ENCODE measurements around the gene RUNX3.
"Not testable (repeated sequence)": the region's sequence is repeated elsewhere in the genome, so short reads cannot be mapped to it uniquely, and the experiment has no call there.

The RUNX3 gene

DNA sequence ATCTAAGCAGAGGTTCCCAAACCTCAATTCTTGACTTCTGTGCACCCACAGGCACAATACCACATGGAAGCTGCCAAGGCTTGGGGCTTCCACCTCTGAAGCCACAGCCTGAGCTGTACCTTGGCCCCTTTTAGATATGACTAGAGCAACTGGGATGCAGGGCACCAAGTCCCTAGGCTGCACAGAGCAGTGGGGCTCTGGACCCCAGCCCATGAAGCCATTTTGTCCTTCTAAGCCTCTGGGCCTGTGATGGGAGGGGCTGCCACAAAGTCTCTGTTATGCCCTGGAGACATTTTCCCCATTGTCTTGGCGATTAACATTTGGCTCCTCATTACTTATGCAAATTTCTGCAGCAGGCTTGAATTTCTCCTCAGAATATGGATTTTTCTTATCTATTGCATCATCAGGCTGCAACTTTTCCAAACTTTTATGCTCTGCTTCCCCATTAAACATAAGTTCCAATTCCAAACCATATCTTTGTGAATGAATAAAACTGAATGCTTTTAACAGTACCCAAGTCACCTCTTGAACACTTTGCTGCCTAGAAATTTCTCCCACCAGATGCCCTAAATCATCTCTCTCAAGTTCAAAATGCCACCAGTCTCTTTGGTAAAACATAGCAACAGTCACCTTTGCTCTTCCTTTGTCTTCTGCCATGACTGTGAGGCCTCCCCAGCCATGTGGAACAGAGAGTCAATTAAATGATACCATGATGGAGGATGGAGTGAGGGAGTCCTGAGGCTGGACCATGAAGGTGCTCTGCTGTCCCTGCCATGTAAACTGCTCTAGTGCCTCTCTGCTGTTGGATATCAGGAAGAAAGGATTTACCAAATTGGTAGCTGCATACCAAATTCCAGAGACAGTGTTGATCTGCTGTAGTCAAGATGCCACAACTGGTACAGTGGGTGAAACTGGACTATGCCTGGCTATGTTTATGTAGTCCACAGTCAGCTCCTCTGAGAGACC, 37.6 kb downstream of the RUNX3 start:
- no peak for DNase-seq (ENCODE audit: low read depth, low spot score)
- no peak overlapping the region for H3K27ac ChIP-seq

DNA sequence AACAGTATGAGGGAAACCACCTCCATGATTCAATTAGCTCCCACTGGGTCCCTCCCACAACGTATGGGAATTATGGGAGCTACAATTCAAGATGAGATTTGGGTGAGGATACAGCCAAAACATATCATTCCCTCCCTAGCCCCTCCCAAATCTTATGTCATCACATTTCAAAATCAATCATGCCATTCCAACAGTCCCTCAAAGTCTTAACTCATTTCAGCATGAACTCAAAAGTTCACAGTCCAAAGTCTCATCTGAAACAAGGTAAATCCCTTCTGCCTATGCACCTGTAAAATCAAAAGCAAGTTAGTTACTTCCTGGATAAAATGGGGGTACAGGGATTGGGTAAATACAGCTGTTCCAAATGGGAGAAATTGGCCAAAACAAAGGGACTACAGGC, 38.7 kb downstream of the RUNX3 start:
- not testable (repeated sequence) for H3K27ac ChIP-seq; DNase-seq (ENCODE audit: low read depth, low spot score)

DNA sequence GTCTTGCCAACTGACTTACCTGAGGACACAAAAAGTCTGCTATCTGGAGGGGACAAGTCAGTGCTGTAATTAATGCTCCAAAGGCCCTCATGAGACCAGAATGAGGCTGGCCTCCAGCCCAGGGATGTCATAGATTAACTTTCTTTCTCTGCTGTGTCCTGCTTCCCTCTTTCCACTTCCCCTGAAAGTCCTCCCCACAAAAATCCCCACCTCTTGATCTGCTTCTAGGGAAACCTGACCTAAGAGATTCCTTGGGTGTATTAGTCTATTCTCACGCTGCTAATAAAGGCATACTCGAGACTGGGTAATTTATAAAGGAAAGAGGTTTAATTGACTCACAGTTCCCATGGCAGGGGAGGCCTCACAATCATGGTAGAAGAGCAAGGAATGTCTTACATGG, 39.2 kb downstream of the RUNX3 start:
- H3K27ac ChIP-seq, result no peak overlapping the region
- DNase-seq (ENCODE audit: low read depth, low spot score), result no peak

DNA sequence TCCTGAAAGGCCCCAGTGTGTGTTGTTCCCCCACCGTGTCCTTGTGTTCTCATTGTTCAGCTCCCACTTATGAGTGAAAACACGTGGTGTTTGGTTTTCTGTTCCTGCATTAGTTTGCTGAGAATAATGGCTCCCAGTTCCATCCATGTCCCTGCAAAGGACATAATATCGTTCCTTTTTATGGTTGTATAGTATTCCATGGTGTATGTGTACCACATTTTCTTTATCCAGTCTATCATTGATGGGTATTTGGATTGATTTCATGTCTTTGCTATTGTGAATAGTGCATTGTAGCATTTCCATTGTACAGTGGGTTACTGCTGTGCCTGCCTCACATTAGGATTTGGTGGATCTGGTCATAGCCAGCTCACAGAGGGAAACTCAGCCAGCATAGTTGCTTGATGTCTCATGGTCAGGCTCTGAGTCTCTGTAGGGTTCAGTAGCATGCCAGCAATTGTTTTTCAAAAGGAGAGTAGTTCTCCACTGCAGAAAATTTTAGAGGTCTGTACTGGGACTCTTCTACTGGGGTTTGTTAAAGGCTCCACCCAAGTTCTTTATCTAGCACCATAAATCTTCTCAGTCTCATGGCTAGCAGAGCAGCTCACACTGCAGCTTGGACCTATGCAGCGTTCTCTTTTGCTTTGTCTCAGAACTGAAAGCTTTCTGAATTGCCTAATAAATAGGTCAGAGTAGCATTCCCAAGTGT, 41.0 kb downstream of the RUNX3 start:
- H3K27ac ChIP-seq, result no peak overlapping the region
- no peak for DNase-seq (ENCODE audit: low read depth, low spot score)

DNA sequence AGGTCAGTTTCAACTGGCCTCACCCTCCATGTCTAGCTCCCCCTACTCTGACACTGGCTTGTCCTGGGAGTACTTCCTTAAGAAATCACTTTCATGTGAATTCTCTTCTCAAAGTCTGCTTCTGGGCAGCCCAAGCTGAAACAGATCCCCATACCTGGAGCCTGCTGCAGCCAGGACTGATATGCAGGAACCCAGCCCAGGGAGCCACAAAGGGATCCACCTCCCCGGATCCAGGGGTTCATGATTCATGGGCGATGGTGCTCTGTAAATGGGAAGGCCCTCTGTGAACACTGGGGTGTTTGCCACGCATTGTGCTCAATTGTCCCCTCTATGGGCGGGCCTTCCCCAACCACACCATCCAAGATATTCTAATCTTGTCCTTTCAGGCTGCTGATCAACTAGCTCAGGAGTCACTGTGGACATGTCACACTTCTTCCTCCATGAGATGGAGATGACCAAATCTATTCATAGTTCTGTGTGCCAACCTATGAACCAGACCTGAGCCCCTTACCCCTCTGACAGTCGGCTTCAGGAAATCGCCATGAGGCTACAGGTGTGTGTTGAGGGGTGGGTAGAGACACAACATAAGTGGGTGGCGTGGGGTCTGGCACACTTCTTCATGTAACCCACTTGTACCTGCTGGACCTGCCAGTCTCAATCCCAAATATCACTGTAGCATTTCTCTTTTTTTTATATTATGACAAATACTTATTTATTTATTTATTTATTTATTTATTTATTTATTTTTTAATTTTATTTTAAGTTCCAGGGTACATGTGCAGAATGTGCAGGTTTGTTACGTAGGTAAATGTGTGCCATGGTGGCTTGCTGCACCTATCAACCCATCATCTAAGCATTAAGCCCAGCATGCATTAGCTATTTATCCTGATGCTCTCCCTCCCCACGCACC, 41.8 kb downstream of the RUNX3 start:
- DNase-seq (ENCODE audit: low read depth, low spot score), result no peak
- H3K27ac ChIP-seq, result no peak overlapping the region

DNA sequence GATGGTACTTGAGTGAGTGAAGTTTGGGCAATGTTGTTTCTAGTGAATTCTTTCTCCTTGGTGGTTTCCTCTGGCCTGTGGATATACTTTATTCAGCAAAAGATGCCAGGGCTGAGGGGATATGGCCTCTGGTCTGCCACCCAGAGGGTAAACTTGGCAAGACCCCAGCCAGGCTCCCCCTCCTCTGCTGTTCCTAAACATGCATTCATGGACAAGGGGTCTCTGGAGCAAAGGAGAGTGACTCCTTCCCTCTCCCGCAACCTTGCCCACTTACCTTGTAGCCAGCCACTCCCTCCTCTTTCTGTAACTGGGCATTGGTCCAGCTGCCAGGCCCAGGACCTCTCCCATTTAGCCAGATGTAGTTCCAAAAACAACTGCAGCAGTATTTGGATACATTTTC, 43.8 kb downstream of the RUNX3 start:
- DNase-seq (ENCODE audit: low read depth, low spot score), result no peak
- H3K27ac ChIP-seq, result no peak overlapping the region

DNA sequence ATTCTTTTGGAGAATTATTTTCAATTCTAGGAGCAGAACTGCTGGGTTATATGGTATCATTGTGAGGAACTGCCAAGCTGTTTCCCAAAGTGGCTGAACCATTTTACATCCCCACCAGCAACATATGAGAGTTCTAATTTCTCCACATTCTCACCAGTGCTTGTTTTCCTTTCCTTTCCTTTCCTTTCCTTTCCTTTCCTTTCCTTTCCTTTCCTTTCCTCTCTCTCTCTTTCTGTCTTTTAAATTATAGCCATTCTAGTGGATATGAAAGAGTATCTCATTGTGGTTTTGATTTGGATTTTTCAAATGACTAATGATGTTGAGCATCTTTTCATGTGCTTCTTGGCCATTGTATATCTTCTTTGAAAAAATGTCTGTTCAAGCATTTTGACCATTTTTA, 45.3 kb downstream of the RUNX3 start:
- no peak overlapping the region for H3K27ac ChIP-seq
- no peak for DNase-seq (ENCODE audit: low read depth, low spot score)

DNA sequence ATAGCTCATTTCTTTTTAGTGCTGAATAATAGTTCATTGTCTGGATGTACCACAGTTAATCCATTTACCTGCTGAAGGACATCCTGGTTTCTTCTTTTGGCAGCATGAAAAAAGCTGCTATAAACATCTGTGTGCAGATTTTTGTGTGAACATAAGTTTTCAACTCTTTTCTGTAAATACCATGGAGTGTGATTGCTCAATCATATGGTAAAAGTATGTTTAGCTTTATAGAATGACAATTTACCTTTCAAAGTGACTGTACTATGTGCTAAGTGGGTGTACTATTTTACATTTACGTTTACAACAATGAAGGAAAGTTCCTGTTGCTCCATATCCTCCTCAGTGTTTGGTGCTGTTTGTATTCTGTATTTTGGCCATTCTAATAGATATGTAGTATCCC, 49.0 kb downstream of the RUNX3 start:
- DNase-seq (ENCODE audit: low read depth, low spot score), result no peak
- H3K27ac ChIP-seq, result no peak overlapping the region

DNA sequence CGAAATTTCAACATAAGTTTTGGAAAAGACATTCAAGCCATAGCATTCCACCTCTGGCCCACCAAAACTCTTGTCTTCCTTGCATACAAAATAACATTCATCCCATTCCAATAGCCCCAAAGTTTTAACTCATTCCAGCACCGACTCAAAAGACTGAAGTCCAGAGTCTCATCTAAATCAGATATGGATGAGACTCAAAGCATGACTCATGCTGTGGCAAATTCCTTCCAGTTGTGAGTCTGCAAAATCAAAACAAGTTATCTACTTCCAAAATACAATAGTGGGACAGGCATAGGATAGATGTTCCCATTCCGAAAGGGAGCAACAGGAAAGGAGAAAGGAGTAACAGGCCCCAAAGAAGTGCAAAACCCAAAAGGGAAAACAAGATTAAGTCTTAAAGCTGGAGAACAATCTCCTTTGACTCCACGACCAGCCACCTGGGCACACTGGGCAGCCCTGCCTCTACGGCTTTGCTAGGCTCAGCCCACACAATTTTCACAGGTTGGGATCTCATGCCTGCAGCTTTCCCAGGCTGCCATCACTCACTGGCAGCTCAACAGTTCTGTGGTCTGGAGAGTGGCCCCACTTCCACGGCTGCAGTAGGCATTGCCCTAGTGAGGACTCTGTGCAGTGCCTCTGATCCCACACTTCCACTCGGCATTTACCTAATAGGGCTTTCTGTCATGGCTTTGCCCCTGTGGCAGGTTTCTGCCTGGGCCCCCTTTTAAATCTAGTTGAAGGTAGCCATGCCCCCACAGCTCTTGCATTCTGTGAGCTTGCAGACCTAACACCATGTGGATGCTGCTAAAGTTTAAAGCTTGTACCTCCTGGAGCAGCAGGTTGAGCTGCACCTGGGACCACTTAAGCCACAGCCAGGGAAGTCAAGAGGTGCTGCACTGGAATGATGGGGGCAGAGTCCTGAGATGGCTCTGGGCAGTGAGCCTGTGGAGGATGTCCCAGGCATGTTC, 51.0 kb downstream of the RUNX3 start:
- no peak for DNase-seq (ENCODE audit: low read depth, low spot score)
- H3K27ac ChIP-seq, result no peak overlapping the region

DNA sequence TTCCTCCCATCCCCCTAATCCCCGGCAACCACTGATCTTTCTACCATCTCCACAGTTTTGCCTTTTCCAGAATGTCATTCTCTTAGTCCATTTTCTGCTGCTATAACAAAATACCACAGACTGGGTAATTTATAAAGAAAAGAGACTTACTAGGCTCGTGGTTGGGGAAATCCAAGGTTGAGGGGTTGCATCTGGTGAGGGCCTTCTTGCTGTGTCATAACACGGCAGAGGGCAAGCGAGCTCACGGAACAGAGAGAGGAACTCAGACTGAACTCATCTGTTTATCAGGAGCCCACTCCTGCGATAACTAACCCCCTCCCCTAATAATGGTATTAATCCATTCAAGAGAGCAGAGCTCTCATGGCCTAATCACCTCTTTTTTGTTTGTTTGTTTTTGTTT, 52.0 kb downstream of the RUNX3 start:
- no peak overlapping the region for H3K27ac ChIP-seq
- DNase-seq (ENCODE audit: low read depth, low spot score), result no peak

DNA sequence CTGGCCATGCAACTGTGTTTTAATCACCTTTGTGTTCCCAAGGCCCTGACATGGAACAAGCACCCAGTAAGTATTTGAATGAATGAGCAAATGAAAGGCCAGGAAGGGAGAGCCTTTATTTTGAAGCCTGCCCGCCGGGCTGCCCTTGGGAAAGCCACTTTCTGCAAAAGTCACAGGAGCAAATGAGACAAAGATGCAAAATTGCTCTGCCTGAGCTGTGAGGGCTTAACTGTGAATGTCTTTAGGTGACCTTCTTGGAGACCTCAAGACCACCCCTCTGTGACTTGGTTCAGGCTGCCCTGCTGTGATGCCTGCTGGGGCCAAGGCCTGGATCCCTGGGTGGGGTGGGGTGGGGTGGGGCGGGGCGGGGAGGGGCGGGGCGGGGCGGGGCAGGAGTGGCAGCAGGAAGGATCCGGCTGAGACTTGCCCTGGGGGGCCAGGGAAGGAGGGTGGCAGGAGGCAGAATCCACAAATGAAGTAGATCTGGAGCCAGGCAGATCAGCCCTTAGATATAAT, 54.0 kb downstream of the RUNX3 start:
- DNase-seq (ENCODE audit: low read depth, low spot score), result no peak
- H3K27ac ChIP-seq, result no peak overlapping the region

DNA sequence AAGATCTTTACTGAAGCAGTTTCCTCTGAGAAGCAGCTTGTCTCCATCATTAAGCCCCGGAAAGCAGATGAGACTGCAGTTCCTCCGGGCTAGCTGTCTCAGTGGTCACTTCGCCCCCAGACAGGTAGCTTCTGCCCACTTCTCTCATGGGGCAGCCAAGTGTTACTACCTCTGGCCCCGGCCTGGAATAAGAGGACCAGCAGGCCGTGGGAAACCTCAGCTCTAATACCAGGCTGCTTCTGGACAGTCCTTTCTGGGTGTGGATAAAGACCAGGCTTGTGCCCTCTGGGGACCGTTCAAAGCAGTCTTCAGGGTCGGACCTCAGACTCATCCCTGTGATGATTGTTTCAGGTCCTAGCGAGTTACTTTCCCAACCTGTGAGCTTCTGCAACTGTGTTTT, 54.8 kb downstream of the RUNX3 start:
- DNase-seq (ENCODE audit: low read depth, low spot score), result no peak
- H3K27ac ChIP-seq, result no peak overlapping the region

DNA sequence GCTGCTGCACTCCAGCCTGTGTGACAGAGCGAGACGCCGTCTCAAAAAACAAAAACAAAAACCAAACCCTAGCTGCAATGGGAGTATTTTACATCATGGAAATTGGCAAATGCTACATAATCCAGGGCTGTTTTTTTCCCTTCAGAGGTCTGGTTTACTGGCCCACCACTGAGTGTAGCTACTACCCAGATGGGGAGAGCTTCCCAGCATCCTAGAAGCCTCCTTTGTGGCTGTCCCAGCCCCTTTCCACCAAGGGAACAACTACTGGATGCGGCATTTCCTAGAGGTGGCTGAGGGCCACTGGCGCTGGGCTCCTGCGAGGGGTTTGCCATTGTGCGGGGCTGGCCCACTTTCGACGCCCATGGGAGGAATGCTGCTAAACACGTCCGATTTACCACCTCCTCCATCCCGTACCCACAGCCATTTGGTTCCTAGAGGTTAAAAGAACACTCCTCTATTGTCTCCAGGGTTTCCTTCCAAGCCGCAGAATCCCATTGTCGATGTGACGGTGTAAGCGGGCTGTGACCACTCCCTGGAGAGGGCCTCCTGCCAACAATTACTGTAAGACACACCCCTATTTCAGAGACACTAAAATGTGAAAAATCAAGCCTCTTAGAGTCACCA, 55.4 kb downstream of the RUNX3 start:
- H3K27ac ChIP-seq, result no peak overlapping the region
- no peak for DNase-seq (ENCODE audit: low read depth, low spot score)

DNA sequence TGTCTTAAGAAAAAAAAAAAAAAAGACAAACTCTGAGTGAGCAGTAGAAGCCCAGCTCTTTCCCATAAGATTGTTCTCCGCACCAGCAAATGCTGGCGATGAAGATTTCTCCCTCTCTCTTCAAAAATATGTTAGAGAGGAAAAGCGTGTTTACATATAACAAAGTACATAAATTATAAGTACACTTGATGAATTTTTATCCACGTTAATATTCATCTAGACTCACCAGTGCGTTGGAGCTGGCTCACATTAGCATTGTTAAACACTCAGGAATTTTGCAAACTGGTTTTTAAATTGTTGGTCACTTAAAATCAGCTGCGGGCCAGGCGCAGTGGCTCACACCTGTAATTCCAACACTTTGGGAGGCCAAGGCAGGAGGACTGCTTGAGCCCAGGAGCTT, 56.0 kb downstream of the RUNX3 start:
- no peak for DNase-seq (ENCODE audit: low read depth, low spot score)
- no peak overlapping the region for H3K27ac ChIP-seq

DNA sequence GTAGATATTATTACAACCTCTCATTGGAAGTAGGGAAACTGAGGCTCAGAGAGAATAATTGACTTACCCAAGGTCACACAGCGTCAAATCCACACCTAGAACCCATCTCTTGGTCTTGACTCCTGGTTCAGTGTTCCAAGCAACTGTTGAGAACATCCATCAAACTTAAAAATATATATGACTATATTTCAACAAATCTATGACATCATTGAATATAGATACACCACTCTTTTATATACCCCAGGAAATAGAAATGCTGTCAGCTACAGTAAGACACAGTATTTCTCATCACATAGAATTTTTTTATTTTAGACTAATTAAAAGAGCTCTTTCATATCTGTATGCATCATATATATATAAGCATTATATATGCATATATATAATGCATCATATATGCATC, 56.9 kb downstream of the RUNX3 start:
- H3K27ac ChIP-seq, result no peak overlapping the region
- no peak for DNase-seq (ENCODE audit: low read depth, low spot score)

DNA sequence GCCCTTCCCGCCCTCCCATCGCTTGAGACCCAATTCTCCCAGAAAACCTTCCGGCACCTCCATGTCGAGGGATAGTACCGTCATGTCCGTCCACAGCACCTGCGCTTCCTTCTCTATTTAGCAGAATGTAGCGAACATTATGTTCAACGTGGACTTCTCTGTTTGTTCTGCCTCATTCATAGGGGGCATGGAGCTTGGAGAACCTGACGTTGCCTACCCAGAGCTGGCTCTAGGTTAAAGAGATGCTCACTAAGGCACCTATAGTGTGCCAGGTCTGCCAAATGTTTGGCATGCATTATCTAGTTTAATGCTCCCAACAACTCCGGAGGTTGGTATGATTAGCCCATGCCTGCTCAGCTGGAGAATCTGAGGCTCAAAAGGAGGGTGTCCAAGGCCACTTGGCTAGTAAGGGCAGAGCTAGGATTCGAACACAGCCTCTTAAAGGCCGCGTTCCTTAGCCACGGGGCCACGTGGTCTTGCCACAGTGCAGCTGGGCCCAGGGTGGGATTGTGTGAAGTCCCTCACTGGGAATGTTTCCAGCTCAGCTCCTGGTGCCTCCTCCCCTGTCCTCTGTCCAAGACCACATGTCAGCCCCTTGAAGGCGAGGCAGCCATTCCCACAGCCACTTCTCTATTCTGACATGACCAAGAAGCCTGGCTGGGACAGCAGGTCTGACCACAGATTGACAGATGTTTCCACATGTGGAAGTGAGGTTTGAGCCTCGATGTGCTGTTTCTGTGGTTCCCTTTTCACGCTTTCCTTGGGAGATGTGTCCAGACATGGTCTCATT, 57.8 kb downstream of the RUNX3 start:
- no peak overlapping the region for H3K27ac ChIP-seq
- no peak for DNase-seq (ENCODE audit: low read depth, low spot score)

DNA sequence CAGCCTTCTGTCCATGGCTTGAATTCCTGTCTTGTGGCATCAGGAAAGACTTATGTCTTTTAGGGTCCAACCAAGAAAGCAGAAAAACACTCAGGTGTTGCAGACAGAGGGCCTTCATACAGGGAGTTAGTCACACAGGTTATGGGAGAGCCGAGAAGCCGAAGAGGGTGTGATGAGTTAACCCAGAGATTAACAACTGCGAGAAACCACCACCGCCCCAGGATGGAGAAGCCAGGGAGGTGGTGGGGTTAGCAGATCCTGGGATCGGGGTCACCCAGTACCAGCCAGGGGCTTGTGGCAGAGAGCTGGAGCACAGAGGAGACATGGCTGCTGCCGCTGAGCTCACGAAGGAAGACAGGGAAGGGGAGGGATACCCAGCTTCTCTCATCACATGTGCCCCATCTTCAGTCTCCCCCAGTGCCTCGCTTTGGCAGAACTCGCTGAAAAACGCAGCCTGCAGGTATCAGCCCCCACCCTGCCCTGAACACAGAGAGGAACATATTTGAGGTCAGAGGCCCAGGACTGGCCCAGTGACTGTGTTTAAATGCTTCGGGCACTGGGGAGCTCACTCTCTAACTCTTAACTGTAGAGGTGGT, 58.7 kb downstream of the RUNX3 start:
- no peak overlapping the region for H3K27ac ChIP-seq
- no peak for DNase-seq (ENCODE audit: low read depth, low spot score)

Data from epithelial cell of prostate (primary cell).